NCI-H187 treated with DMSO at 0.1 percent for 48 hours (cell line): ENCODE data around the gene TMEM143.
"Not testable (repeated sequence)": the region's sequence is repeated elsewhere in the genome, so short reads cannot be mapped to it uniquely, and the experiment has no call there.

Experiments used
- DNase-seq: peaks from one replicate; lab custom pipeline; 2025; lab: John Stamatoyannopoulos, UW

The TMEM143 gene

DNA sequence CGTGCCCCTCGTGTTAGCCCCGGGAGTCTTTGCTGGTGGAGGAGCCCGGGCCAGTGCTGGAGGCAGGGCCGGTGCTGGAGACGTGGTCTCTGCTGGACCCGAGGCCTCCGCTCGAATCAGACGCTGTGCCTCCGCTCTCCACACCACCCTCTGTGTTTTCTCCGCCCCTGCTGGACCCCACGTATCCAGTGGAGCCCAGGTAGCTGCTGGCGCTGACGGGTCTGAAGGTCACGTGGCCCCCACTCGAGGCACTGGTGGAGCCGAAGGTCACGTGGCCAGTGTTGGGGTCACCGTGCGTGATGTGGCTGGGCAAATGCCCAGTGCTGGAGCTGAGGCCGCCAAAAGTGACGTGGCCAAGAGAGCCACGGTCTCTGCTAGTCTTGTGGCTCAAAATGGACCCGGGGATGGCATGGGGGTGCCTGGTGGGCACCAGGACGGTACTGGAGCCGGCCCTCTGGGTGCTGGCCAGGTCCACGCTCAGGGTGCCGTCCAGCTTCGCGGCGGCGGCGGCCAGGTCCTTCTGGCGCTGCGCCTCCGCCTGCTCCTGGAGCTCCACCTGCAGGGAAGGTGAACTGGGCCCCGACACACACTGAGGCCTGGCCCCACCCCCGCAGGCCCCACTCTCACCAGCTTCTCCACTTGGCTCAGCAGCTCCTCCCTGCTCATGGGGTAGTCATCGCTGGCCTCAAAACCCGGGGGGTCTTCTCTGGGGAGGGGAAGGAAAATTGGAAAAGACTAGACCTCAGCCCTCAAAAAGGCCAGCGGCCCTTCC is 66.6 kb downstream of the TMEM143 start:
- DNase-seq = no peak

DNA sequence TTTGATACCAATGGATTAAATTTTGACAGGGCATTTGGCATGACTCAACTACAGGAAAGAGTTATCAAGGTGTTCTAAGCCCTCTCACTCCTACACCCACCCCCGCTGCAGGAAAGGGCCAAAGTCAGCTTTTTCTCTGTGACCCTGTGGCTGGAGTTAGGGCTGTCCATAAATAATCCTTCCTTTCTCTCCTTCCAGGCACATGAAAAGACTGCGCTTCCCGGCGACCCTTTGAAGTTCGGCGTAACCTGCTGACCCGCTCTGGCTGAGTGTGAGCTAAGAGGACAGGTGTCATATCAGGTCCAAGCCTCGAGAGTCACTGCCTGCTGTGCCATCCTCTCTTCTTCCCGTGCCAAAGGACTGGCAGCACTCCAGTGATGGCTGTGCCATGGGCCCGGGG is 68.3 kb downstream of the TMEM143 start:
- DNase-seq = no peak

GRCh38 chr19:48292798-48293197 is 70.9 kb downstream of the TMEM143 start:
- DNase-seq = no peak

- DNase-seq = not testable (repeated sequence)
Observed at GRCh38 chr19:48291489-48291815, 72.3 kb downstream of the TMEM143 start.

DNA sequence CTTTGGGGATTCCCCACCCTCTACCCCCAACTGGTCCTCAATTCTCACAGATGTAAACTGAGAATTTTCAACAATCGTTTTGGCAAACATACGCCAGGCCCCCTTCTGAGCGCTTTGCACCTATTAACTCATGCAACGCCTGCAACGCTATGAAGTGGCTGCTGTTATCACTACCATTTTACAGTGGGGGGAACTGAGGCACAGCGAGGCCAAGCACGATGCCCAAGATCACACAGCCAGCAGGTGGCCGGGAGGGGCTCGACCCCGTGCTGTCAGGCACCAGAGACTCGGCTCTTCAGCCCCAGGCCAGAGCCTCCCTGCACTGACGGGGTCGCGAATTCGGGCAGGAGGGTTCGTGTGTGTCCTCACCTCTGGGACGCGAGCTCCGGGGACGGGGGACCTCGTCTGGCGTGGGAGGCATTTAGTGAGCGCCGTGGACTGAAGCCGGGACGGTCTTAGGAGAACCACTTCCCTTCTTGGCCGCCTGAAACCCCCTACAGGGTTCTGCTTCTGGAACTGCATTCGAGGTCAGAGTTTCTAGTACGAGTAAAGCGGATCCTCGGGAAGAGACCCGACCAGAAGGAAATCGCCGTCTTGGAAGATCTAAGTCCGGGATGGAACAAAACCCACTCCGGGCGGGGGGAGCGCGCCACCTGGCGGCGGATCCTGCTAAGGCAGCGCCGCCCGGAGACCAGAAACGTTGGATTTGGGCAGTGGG is 72.8 kb downstream of the TMEM143 start:
- DNase-seq = no peak

DNA sequence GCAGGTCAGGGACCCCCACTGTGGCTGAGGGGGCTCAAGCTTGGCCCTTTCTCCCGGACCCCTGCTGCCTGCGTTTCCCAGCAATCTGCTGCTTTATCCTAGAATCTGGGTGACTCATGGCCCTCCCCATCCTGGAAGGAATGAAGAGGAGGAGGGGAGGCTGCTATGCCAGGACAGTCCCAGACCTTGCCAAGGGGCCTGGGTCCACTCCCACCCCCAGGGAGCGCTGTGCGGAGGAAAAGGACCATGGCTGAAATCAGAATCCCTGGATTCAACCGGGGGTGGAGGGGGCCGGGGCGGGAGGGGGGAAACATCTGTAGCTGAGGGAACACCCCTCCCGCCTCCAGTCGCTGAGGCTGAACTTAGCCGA is 73.4 kb downstream of the TMEM143 start:
- DNase-seq = no peak

DNA sequence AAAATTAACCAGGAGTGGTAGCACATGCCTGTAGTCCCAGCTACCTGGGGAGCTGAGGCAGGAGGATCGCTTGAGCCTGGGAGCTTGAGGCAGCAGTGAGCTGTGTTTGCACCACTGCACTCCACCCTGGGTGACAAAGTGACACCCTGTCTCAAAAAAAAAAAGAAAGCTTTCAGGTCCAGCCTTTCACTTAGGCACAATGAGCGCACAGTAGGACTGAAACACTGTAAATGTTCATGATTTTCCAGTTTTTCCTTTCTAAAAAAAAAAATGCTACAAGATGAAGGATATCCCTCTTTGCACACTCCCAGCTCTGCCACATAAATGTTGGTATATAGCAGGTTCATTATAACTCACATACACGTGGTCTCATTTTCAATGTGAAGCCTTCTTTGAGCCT is 76.0 kb downstream of the TMEM143 start:
- DNase-seq = no peak

DNA sequence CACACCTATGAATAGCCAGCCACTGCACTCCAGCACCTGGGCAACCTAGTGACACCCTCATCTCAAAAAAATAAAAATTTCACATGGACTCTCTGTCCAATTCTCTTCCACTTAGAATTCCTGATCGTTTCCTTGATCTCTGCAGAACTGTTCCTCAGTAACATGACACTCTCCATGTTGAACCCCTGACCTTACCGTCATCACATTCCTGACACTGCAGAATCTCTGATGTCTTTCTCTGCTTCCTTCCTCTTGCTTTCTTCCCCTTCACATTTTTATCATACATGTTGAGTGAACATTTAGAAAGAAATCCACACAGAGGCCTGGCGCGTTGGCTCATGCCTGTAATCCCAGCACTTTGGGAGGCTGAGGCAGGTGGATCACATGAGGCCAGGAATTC is 78.8 kb downstream of the TMEM143 start:
- DNase-seq = no peak

- no peak for DNase-seq
Observed at GRCh38 chr19:48283908-48284307, 79.8 kb downstream of the TMEM143 start.
